GM12878 (cell line): ENCODE data around the gene FBXO8. TPM values are rescaled to one million over a fixed set of nuclear protein-coding genes. Genes with fewer than 3 reads are reported as not detected.

ENCODE experiments used
- ATAC-seq: fragments of 200-7000 bp; cut with Tn5 transposase; 3 replicates; pipeline ENCODE4 v1.9.1; 2020; ENCODE audit warnings: mild to moderate bottlenecking, moderate library complexity
- BruUV-seq: library from RNA; stranded (reverse); fragments of 400-500 nt; replicated peaks from 2 replicates; lab custom pipeline; 2021; lab: Mats Ljungman, UMichigan
- CTCF ChIA-PET: fragments of 300-600 bp; sonication (Branson Sonifier 250); formaldehyde crosslinking; extraction: SDS; loops from one replicate; lab custom pipeline; 2021; ENCODE audit warnings: inconsistent platforms; lab: Yijun Ruan, JAX
- POLR2A ChIA-PET: fragments of 350-600 bp; formaldehyde crosslinking; extraction: SDS; loops from one replicate; lab custom pipeline; 2021; ENCODE audit warnings: inconsistent platforms; lab: Charles Lee
- RAD21 ChIA-PET: fragments of 300-600 bp; sonication (Branson Sonifier 250); formaldehyde crosslinking; loops from one replicate; lab custom pipeline; 2023; ENCODE audit warnings: antibody characterized with exemption; ENCODE audit not compliant: unreplicated experiment; lab: Charles Lee
- SMC1A ChIA-PET: fragments of 300-600 bp; sonication (Branson Sonifier 250); formaldehyde crosslinking; loops from one replicate; lab custom pipeline; 2023; ENCODE audit not compliant: unreplicated experiment, uncharacterized antibody; lab: Charles Lee
- DNase-seq: peaks from one replicate; pipeline ENCODE4 v3.0.0-alpha.2; 2011; ENCODE audit warnings: low read depth, low spot score
- FAIRE-seq: peaks from 3 replicates; lab custom pipeline; 2011; peaks lifted over from hg19 to GRCh38; lab: Jason Lieb, UNC
- H2AFZ ChIP-seq: 2 replicates; pipeline ENCODE4 v1.6.0; 2011; ENCODE audit warnings: low read depth, low read length, control low read depth; ENCODE audit not compliant: control insufficient read depth
- H3K27ac ChIP-seq: 2 replicates; pipeline ENCODE4 v1.5.1; 2011; ENCODE audit warnings: control low read depth; ENCODE audit not compliant: control insufficient read depth, insufficient read depth
- H3K27me3 ChIP-seq, 2 experiments: replicated peaks in 1 of 2; 2 replicates each; pipeline versions ENCODE4 v1.6.0 to v1.6.1; 2011; ENCODE audit warnings: low read length in 1 of 2; ENCODE audit not compliant: control insufficient read depth in 2 of 2, insufficient read depth in 2 of 2
- H3K36me3 ChIP-seq, 2 experiments: 2 replicates each; pipeline ENCODE4 v1.5.1; 2011; ENCODE audit warnings: low read length in 1 of 2; ENCODE audit not compliant: control insufficient read depth in 2 of 2, insufficient read depth in 2 of 2
- H3K4me1 ChIP-seq: 2 replicates; pipeline ENCODE4 v1.6.1; 2011; ENCODE audit warnings: mild to moderate bottlenecking, low read length, moderate library complexity, mixed read lengths; ENCODE audit not compliant: control insufficient read depth, insufficient read depth
- H3K4me2 ChIP-seq: 2 replicates; pipeline ENCODE4 v1.6.0; 2011; ENCODE audit warnings: control low read depth; ENCODE audit not compliant: control insufficient read depth, insufficient read depth
- H3K4me3 ChIP-seq: fragments of 200-600 bp; sonication (generic); 2 replicates; pipeline ENCODE4 v1.5.1; 2016
- H3K79me2 ChIP-seq: 2 replicates; pipeline ENCODE4 v1.6.0; 2011; ENCODE audit warnings: low read length; ENCODE audit not compliant: control insufficient read depth, insufficient read depth
- H3K9ac ChIP-seq: 2 replicates; pipeline ENCODE4 v1.8.0; 2011; ENCODE audit warnings: low read length, control low read depth, mixed read lengths; ENCODE audit not compliant: control insufficient read depth, insufficient read depth
- H3K9me3 ChIP-seq: replicated peaks from 3 replicates; pipeline ENCODE4 v1.5.1; 2011; ENCODE audit warnings: mild to moderate bottlenecking, low read length; ENCODE audit not compliant: control insufficient read depth, insufficient read depth
- H4K20me1 ChIP-seq: 2 replicates; pipeline ENCODE4 v1.6.0; 2011; ENCODE audit not compliant: control insufficient read depth, insufficient read depth
- BACH1 ChIP-seq: fragments of 450-650 bp; IDR thresholded peaks from 2 replicates; pipeline ENCODE4 v1.6.1; 2017; ENCODE audit warnings: mild to moderate bottlenecking, borderline replicate concordance
- IRF4 ChIP-seq: IDR thresholded peaks from 2 replicates; pipeline ENCODE4 v1.6.1; 2011; ENCODE audit warnings: low read depth, low read length
- MLLT1 ChIP-seq: fragments of 450-650 bp; IDR thresholded peaks from 2 replicates; pipeline ENCODE4 v1.6.1; 2016; ENCODE audit warnings: mild to moderate bottlenecking
- USF1 ChIP-seq: IDR thresholded peaks from 2 replicates; pipeline ENCODE4 v1.6.1; 2011; ENCODE audit warnings: borderline replicate concordance, low read depth, mild to moderate bottlenecking, moderate library complexity, mixed read lengths, low read length; ENCODE audit not compliant: insufficient read depth; ENCODE audit errors: extremely low read length
- WRNIP1 ChIP-seq: IDR thresholded peaks from 2 replicates; pipeline ENCODE4 v1.6.1; 2011; ENCODE audit warnings: low read depth, low read length, improper control_type of control experiment, borderline replicate concordance
- WGBS: methylation state at CpG from one replicate; pipeline ENCODE4 v1.1.6; 2016; ENCODE audit warnings: low lambda C conversion rate; ENCODE audit not compliant: insufficient replicate concordance, insufficient coverage; ENCODE audit errors: missing lambda C conversion rate; 5-methylcytosine and 5-hydroxymethylcytosine counted together
- in situ Hi-C: fragments of 300-500 bp; cut with MboI; formaldehyde crosslinking; loops from 9 replicates; pipeline ENCODE4 v1.14.3; 2018; ENCODE audit warnings: mixed read lengths
- intact Hi-C: fragments of 100-400 bp; cut with micrococcal nuclease; formaldehyde crosslinking; loops from one replicate; pipeline ENCODE4 v1.14.2; 2022; ENCODE audit not compliant: unreplicated experiment
- polyA plus RNA-seq, 11 experiments: library from polyadenylated mRNA; depleted of rRNA in 4 of 11; unstranded in 6 of 11; stranded (reverse) in 5 of 11; fragments of >200 nt; fragmentation: Nextera tagmentation in 4 of 11; fragmentation: Illumina TruSeq in 1 of 11; extraction: Ambion mirVana in 4 of 11; extraction: Trizol in 1 of 11; gene quantifications; 1 replicate in 1 of 11; 2 replicates in 10 of 11; pipeline versions ENCODE4 v1.2.1 to v1.2.3, GENCODE V29; 2011 to 2016; ENCODE audit warnings: inconsistent platforms in 2 of 11, missing spikeins in 2 of 11, low read depth in 1 of 11
- total RNA-seq, 4 experiments: library from RNA; depleted of rRNA in 3 of 4; stranded (reverse); fragments of >200 nt in 3 of 4; fragmentation: Illumina TruSeq in 1 of 4; extraction: Trizol in 1 of 4; gene quantifications; 2 replicates each; pipeline versions ENCODE4 v1.2.1 to v1.2.3, GENCODE V29; 2013 to 2021

The FBXO8 gene
- total and polyA plus RNA-seq, 10 of the 15 experiments (the other 5 are each of a cell fraction or from before 2014, with no cell fraction given): 11.3 to 38.1 (median 16.8) TPM

GRCh38 chr4:174262624-174263444 is 20.6 kb downstream of the FBXO8 start:
- POLR2A ChIA-PET: no interaction called here

More at GRCh38 chr4:174262624-174263444, 20.6 kb downstream of the FBXO8 start:
- Histone ChIP-seq H4K20me1 (no peaks in the 10 kb centered on the region), H3K79me2 (no peaks in the 10 kb centered on the region), H3K27ac (no peak overlapping the region; the same call in 1 of the 2 replicates), H3K36me3 (no peaks in the 10 kb centered on the region; a peak in 1 of 4 replicates), H3K4me2 (no peak overlapping the region), H2AFZ (no peak overlapping the region), H3K9me3 (no peaks in the 10 kb centered on the region), H3K4me1 (peaks cover 4% of the 10 kb centered on the region), H3K4me3 (no peak overlapping the region), H3K27me3 (no peaks in the 10 kb centered on the region), H3K9ac (no peak overlapping the region)
- WGBS: 95% methylated on average over 6 of the region's 6 CpGs
- SMC1A ChIA-PET: interaction anchor here (0.9 to 2.0 kb wide), 6 partner anchors 9 to 69 kb away, joined by 3 to 11 read pairs (median 5); no protein-coding TSS in a partner anchor
- in situ Hi-C loops: no loop called here
- CTCF ChIA-PET: interaction anchor here (1.2 to 2.7 kb wide), 3 partner anchors 13 to 40 kb away, joined by 3 to 6 read pairs (median 5); partner anchors contain the start of genes CEP44 and FBXO8
- no TSS peak for BruUV-seq
- DNase-seq: no peak
- RAD21 ChIA-PET: interaction anchor here (1.1 to 1.4 kb wide), 3 partner anchors 13 to 23 kb away, joined by 3 to 4 read pairs (median 4); no protein-coding TSS in a partner anchor
- intact Hi-C loops: no loop called here
- 0 out of 3 replicates have a peak, but pooled peaks have one; percentile 17 for ATAC-seq
- TF ChIP-seq WRNIP1: no peak
- TF ChIP-seq USF1: no peak
- no peak for TF ChIP-seq IRF4
- no peak for TF ChIP-seq BACH1
- TF ChIP-seq MLLT1: no peak
- no peak for FAIRE-seq
